Measurements from ENCODE around the gene PAPPA2. TPM values are rescaled to one million over a fixed set of nuclear protein-coding genes. Genes with fewer than 3 reads are reported as not detected.

PAPPA2 gene
- total and polyA plus RNA-seq, 8 donors: under 0.01 to 10.3 (median 0.29) TPM; not detected in 1

- Histone ChIP-seq H3K9me3 (no peaks in the 10 kb centered on the region), H3K36me3 (no peaks in the 10 kb centered on the region), H3K27me3 (no peaks in the 10 kb centered on the region), H3K27ac (no peak overlapping the region), H3K4me1 (no peaks in the 10 kb centered on the region), H3K4me3 (no peak overlapping the region)
- TF ChIP-seq CTCF (IDR thresholded peaks at IDR 0.05): no peak
- TF ChIP-seq POLR2AphosphoS5 (IDR thresholded peaks at IDR 0.05): no peak
- no peak for TF ChIP-seq EP300 (IDR thresholded peaks at IDR 0.05)
- TF ChIP-seq POLR2A (IDR thresholded peaks at IDR 0.05): no peak
- no peak for DNase-seq
- WGBS, 5 donors: 75 to 85% (median 80%) methylated on average over 3 of the region's 3 CpGs
- intact Hi-C loops (cut with DNase I; ENCODE audit: low total_unique reads): no loop called here
These were observed 425.6 kb downstream of the PAPPA2 start for GRCh38 chr1:176888471-176889032.

DNA sequence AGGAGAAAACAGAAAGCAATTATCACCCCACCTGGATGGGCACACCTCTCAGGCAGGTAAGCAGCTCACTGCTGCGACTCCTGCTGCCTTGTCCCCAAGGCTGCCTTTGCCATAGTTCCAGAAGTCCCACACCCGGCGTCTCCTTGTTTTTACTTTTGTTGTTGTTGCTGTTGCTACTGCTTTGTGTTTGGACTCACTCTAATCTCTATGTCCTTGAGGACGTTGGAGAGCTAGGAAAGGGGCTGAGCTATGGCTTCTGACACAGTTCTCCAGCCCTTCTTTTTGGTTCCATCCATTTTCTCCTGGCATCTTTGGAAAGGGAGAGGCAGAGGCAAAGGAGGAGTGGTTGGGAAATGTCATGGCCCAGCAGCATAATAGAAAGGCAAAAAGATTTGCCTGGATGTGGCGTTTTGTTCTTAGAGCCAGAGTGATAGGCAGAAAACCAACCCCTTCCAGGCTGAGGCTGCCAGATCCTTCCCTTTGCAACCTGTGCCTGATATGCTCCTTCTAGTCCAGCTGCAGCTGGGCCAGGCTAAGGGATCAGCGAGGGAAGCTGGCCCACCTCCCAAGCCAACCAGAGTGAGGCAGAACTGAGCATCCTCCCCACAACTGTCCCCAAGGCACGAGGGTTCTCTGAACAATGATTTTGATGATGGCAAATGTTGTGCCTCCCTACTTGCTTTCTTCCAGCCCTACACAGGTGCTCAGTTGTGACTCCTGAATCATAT, 430.8 kb downstream of the PAPPA2 start:
- Histone ChIP-seq H3K9me3 (no peaks in the 10 kb centered on the region), H3K4me3 (no peak overlapping the region), H3K27ac (no peak overlapping the region), H3K4me1 (peaks cover 0 to 9% (median 9%) of the 10 kb centered on the region in 4 donors), H3K27me3 (peaks cover 0 to 28% (median 9%) of the 10 kb centered on the region in 3 donors), H3K36me3 (no peaks in the 10 kb centered on the region)
- 46 to 58% (median 53%) methylated on average over 7 of the region's 7 CpGs for WGBS, 5 donors
- TF ChIP-seq POLR2AphosphoS5 (IDR thresholded peaks at IDR 0.05): no peak
- no peak for TF ChIP-seq CTCF (IDR thresholded peaks at IDR 0.05)
- no peak for TF ChIP-seq POLR2A (IDR thresholded peaks at IDR 0.05)
- TF ChIP-seq EP300 (IDR thresholded peaks at IDR 0.05): no peak
- intact Hi-C loops (cut with DNase I; ENCODE audit: low total_unique reads): loop anchor here (10.0 kb wide), 1 partner anchor 291 kb away; no protein-coding TSS in a partner anchor
- no peak for DNase-seq

- Histone ChIP-seq H3K27me3 (peaks cover 0 to 34% (median 9%) of the 10 kb centered on the region in 3 donors), H3K27ac (no peak overlapping the region), H3K4me3 (no peak overlapping the region), H3K4me1 (peaks cover 0 to 9% (median 9%) of the 10 kb centered on the region in 4 donors), H3K36me3 (no peaks in the 10 kb centered on the region), H3K9me3 (no peaks in the 10 kb centered on the region)
- no peak for TF ChIP-seq POLR2AphosphoS5 (IDR thresholded peaks at IDR 0.05)
- TF ChIP-seq CTCF (IDR thresholded peaks at IDR 0.05): no peak
- no peak for TF ChIP-seq POLR2A (IDR thresholded peaks at IDR 0.05)
- TF ChIP-seq EP300 (IDR thresholded peaks at IDR 0.05): no peak
- 83 to 91% (median 88%) methylated on average over 7 to 8 of the region's 8 CpGs for WGBS, 5 donors
- intact Hi-C loops (cut with DNase I; ENCODE audit: low total_unique reads): loop anchor here (10.0 kb wide), 1 partner anchor 290 kb away; no protein-coding TSS in a partner anchor
- no peak for DNase-seq
These were observed 431.5 kb downstream of the PAPPA2 start for GRCh38 chr1:176894450-176894849.

All from stomach (tissue), 9 donors.